ENCODE results near the gene MMEL1. TPM values are rescaled to one million over a fixed set of nuclear protein-coding genes. Genes with fewer than 3 reads are reported as not detected.

MMEL1 gene
- total and polyA plus RNA-seq, 2 of the 13 experiments (the other 11 are each of a cell fraction or from before 2014, with no cell fraction given) = 0.48 TPM; not detected in 1

GRCh38 chr1:2556678-2557481 is 75.9 kb downstream of the MMEL1 start (continued):
- TF ChIP-seq MYPOP (CRISPR knock-in tag; IDR thresholded peaks at IDR 0.05) (no peak), SKI (IDR thresholded peaks at IDR 0.05; ENCODE audit: partially characterized antibody) (no peak), ZNF780A (CRISPR knock-in tag; IDR thresholded peaks at IDR 0.05) (no peak), PAWR (CRISPR knock-in tag; IDR thresholded peaks at IDR 0.05; ENCODE audit: borderline replicate concordance) (no peak), ZBTB33 (CRISPR knock-in tag; IDR thresholded peaks at IDR 0.05) (no peak), ARNTL (CRISPR knock-in tag; IDR thresholded peaks at IDR 0.05) (peak; percentile 26; the same call in 1 of the 2 replicates), ZNF598 (CRISPR knock-in tag; IDR thresholded peaks at IDR 0.05; ENCODE audit: borderline replicate concordance) (no peak; the same call in 1 of the 2 replicates), SAFB2 (CRISPR knock-in tag; IDR thresholded peaks at IDR 0.05; ENCODE audit: borderline replicate concordance, low read depth) (no peak; the same call in 1 of the 2 replicates), FOXO1 (CRISPR knock-in tag; IDR thresholded peaks at IDR 0.05) (0 out of 2 replicates have a peak, but pooled peaks have one; percentile 1), ZNF766 (CRISPR knock-in tag; IDR thresholded peaks at IDR 0.05; ENCODE audit: borderline replicate concordance) (no peak), PCBP1 (IDR thresholded peaks at IDR 0.05; ENCODE audit: borderline replicate concordance, low read depth, low read length) (0 out of 2 replicates have a peak, but pooled peaks have one; percentile 12), SMARCE1 (IDR thresholded peaks at IDR 0.05; ENCODE audit: borderline replicate concordance) (no peak), PRMT3 (CRISPR knock-in tag; IDR thresholded peaks at IDR 0.05; ENCODE audit: borderline replicate concordance, low read depth) (no peak), ZNF776 (CRISPR knock-in tag; IDR thresholded peaks at IDR 0.05) (no peak), ATF6 (CRISPR knock-in tag; conservative IDR thresholded peaks at IDR 0.05) (no peak), ZNF224 (CRISPR knock-in tag; IDR thresholded peaks at IDR 0.05) (no peak), NFE2L2 (IDR thresholded peaks at IDR 0.05; ENCODE audit: low read length) (no peak), GPBP1L1 (CRISPR knock-in tag; IDR thresholded peaks at IDR 0.05) (no peak), CENPBD1 (CRISPR knock-in tag; IDR thresholded peaks at IDR 0.05; ENCODE audit: borderline replicate concordance, low read depth) (no peak), HNRNPL (IDR thresholded peaks at IDR 0.05; ENCODE audit: low read depth, low read length) (peak; percentile 73), FOXC1 (CRISPR knock-in tag; IDR thresholded peaks at IDR 0.05; ENCODE audit: borderline replicate concordance) (no peak), NRL (CRISPR knock-in tag; IDR thresholded peaks at IDR 0.05; ENCODE audit: borderline replicate concordance) (no peak; the same call in 1 of the 2 replicates), HES4 (CRISPR knock-in tag; IDR thresholded peaks at IDR 0.05; ENCODE audit: borderline replicate concordance) (no peak)

Data from HepG2 (cell line).